Liver (tissue), 9 donors: ENCODE results near the gene ROBO2. TPM values are rescaled to one million over a fixed set of nuclear protein-coding genes. Genes with fewer than 3 reads are reported as not detected.

Experiments
- DNase-seq: peaks from one replicate; pipeline ENCODE4 v3.0.0-alpha.2; 2017; ENCODE audit warnings: low spot score
- H3K27ac ChIP-seq, 2 donors: one replicate each; pipeline ENCODE4 v1.7.0; 2013; ENCODE audit warnings: inconsistent platforms in 2 of 2, low read length in 2 of 2, control low read depth in 1 of 2, low read depth in 1 of 2, mild to moderate bottlenecking in 1 of 2
- H3K27me3 ChIP-seq, 4 donors: one replicate each; pipeline versions ENCODE4 v1.6.1 to v1.7.0; 2013; ENCODE audit warnings: low read length in 3 of 4, inconsistent platforms in 1 of 4, mild to moderate bottlenecking in 1 of 4, moderate library complexity in 1 of 4; ENCODE audit not compliant: control insufficient read depth in 4 of 4, insufficient read depth in 4 of 4
- H3K36me3 ChIP-seq, 4 donors: one replicate each; pipeline versions ENCODE4 v1.6.1 to v1.7.0; 2013; ENCODE audit warnings: low read length in 3 of 4, mild to moderate bottlenecking in 3 of 4, low read depth in 1 of 4, moderate library complexity in 1 of 4; ENCODE audit not compliant: control insufficient read depth in 4 of 4, insufficient read depth in 3 of 4
- H3K4me1 ChIP-seq, 4 donors: one replicate each; pipeline versions ENCODE4 v1.6.1 to v1.7.0; 2013; ENCODE audit warnings: low read length in 3 of 4, mild to moderate bottlenecking in 3 of 4, moderate library complexity in 1 of 4; ENCODE audit not compliant: control insufficient read depth in 4 of 4, insufficient read depth in 4 of 4
- H3K4me3 ChIP-seq, 3 donors: one replicate each; pipeline versions ENCODE4 v1.6.1 to v1.7.0; 2013; ENCODE audit warnings: low read length in 3 of 3, control low read depth in 1 of 3, low read depth in 1 of 3, mild to moderate bottlenecking in 1 of 3
- H3K9ac ChIP-seq, 2 donors: one replicate each; pipeline ENCODE4 v1.7.0; 2013; ENCODE audit warnings: low read length in 2 of 2, mild to moderate bottlenecking in 2 of 2, moderate library complexity in 2 of 2, control low read depth in 1 of 2, low read depth in 1 of 2
- H3K9me3 ChIP-seq, 4 donors: one replicate each; pipeline versions ENCODE4 v1.6.1 to v1.7.0; 2013; ENCODE audit warnings: low read length in 3 of 4; ENCODE audit not compliant: control insufficient read depth in 4 of 4
- EGR1 ChIP-seq, 2 donors: IDR thresholded peaks; 2 replicates each; pipeline ENCODE4 v1.6.1; 2016 to 2018; ENCODE audit warnings: antibody characterized with exemption in 2 of 2, low read depth in 2 of 2
- FOXA1 ChIP-seq: IDR thresholded peaks from 2 replicates; pipeline ENCODE4 v1.6.1; 2016; ENCODE audit warnings: antibody characterized with exemption
- HNF4A ChIP-seq, 2 donors: conservative IDR thresholded peaks; 2 replicates each; pipeline ENCODE4 v1.6.1; 2016; ENCODE audit warnings: antibody characterized with exemption in 2 of 2, mild to moderate bottlenecking in 2 of 2
- JUND ChIP-seq, 2 donors: IDR thresholded peaks; 2 replicates each; pipeline ENCODE4 v1.6.1; 2016; ENCODE audit warnings: antibody characterized with exemption in 2 of 2
- NR2F2 ChIP-seq: IDR thresholded peaks from 2 replicates; pipeline ENCODE4 v1.6.1; 2016; ENCODE audit warnings: antibody characterized with exemption
- RAD21 ChIP-seq, 2 donors: IDR thresholded peaks; 2 replicates each; pipeline ENCODE4 v1.6.1; 2016; ENCODE audit warnings: antibody characterized with exemption in 2 of 2, mild to moderate bottlenecking in 2 of 2
- WGBS: extraction: QIAGEN DNeasy Blood & Tissue Kit; methylation state at CpG from one replicate; pipeline ENCODE4 v1.1.7; 2013; 5-methylcytosine and 5-hydroxymethylcytosine counted together
- polyA plus RNA-seq, 2 donors: library from polyadenylated mRNA; stranded (reverse) in 1 of 2; unstranded in 1 of 2; fragments of 200-250 nt in 1 of 2; fragments of >200 nt in 1 of 2; fragmentation: Nextera tagmentation in 1 of 2; extraction: Ambion mirVana in 1 of 2; gene quantifications; one replicate each; pipeline versions ENCODE4 v1.2.1 to v1.2.3, GENCODE V29; 2013 to 2015
- total RNA-seq, 2 donors: library from RNA; depleted of rRNA; stranded (reverse); fragments of >200 nt; gene quantifications; one replicate each; pipeline ENCODE4 v1.2.3, GENCODE V29; 2014
- TF ChIP-seq, protein P1 (sequence below): fragments of 150-350 bp; IDR thresholded peaks from 2 replicates; pipeline ENCODE4 v1.5.1; 2017; ENCODE audit warnings: improper control_type of control experiment, low read depth, low read length; ENCODE audit not compliant: missing input control
- TF ChIP-seq, protein P2 (sequence below): IDR thresholded peaks from 2 replicates; pipeline ENCODE4 v1.6.1; 2016; ENCODE audit warnings: antibody characterized with exemption
- donor health status: healthy.
- donor health status: healthy.
- donor health status: healthy.
- donor health status: healthy.
- donor health status: healthy.

ROBO2 gene
- total and polyA plus RNA-seq, 4 donors = 0.22 to 19.4 (median 1.1) TPM

DNA sequence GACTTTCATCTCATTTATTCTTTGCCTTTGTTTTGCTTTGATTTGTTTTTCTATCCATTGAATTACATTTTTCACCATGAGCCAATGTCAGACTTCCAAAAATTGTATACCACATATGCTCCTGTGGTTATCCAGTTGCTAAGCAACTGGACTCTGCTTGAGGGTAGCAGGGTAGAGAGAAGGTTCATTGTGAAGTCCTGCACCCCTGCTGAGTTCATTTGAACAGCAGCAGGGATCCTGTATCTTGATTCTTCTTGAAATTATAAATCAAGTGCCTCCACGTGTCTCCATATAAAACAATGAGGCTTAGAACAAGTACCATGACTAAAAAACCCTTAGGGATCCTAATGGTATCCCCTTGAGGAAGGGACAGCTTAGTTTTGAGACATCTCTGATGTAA is 449.3 kb downstream of the ROBO2 start:
- no peak for DNase-seq

DNA sequence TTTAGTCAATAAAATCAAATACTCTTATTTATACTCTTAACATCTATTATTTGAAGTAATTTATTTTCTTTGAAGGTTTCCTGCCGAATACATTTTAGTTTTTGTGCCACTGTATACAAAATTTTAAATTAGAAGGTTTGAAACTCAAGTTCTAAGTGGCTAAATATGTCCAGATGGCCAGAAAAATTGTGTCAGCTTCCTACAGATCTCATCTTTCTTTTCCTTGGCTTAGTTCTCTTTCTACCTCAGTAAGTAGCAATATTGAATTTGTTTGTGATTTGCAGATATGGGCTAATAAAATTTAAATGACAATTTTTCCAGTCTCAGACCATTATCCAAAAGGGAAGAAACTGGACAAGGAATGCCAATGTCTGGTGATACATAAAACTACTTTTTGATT is 452.1 kb downstream of the ROBO2 start:
- Histone ChIP-seq H3K36me3 (no peaks in the 10 kb centered on the region), H3K4me1 (no peaks in the 10 kb centered on the region), H3K27me3 (no peaks in the 10 kb centered on the region), H3K9me3 (no peaks in the 10 kb centered on the region), H3K9ac (no peak overlapping the region), H3K4me3 (no peak overlapping the region), H3K27ac (no peak overlapping the region)
- DNase-seq = no peak
- TF ChIP-seq JUND (IDR thresholded peaks at IDR 0.05) (no peak), EGR1 (IDR thresholded peaks at IDR 0.05; ENCODE audit: low read depth in 2 of 2) (no peak), FOXA1 (no peak), HNF4A (conservative IDR thresholded peaks at IDR 0.05) (no peak), NR2F2 (no peak), RAD21 (IDR thresholded peaks at IDR 0.05) (no peak)
- TF ChIP-seq, protein P1, sequence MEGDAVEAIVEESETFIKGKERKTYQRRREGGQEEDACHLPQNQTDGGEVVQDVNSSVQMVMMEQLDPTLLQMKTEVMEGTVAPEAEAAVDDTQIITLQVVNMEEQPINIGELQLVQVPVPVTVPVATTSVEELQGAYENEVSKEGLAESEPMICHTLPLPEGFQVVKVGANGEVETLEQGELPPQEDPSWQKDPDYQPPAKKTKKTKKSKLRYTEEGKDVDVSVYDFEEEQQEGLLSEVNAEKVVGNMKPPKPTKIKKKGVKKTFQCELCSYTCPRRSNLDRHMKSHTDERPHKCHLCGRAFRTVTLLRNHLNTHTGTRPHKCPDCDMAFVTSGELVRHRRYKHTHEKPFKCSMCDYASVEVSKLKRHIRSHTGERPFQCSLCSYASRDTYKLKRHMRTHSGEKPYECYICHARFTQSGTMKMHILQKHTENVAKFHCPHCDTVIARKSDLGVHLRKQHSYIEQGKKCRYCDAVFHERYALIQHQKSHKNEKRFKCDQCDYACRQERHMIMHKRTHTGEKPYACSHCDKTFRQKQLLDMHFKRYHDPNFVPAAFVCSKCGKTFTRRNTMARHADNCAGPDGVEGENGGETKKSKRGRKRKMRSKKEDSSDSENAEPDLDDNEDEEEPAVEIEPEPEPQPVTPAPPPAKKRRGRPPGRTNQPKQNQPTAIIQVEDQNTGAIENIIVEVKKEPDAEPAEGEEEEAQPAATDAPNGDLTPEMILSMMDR = no peak
- WGBS = 67% methylated on average over 1 of the region's 1 CpG

More for the DNA sequence above, 449.3 kb downstream of the ROBO2 start:
- 73% methylated on average over 1 of the region's 1 CpG for WGBS
- H3K27me3 ChIP-seq = no peaks in the 10 kb centered on the region
- no peak overlapping the region for H3K4me3 ChIP-seq
- no peaks in the 10 kb centered on the region for H3K36me3 ChIP-seq
- TF ChIP-seq, protein P1 = no peak
- H3K9ac ChIP-seq = no peak overlapping the region
- no peaks in the 10 kb centered on the region for H3K4me1 ChIP-seq
- no peak overlapping the region for H3K27ac ChIP-seq
- peaks cover 0 to 4% (median 0%) of the 10 kb centered on the region in 4 donors for H3K9me3 ChIP-seq

DNA sequence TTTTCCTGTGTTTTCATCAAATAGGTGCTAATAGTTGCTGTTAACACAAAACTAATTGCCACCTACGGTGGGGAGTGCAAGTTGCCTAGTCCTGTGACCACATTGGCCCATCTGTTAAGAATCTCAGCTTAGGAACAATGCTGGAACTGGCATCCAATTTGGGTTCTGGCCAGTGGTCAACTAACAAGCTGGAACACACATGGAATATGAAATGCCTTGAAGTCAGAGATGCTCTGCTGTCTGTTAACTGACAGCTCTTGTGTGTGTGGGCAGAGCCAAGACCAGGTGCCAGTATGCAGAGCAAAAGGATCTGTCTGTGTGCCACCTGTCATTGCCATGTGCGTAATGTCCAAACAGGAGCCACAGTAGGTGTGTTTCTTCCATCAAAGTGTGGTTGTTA is 460.8 kb downstream of the ROBO2 start:
- WGBS = 76% methylated on average over 2 of the region's 2 CpGs
- no peak overlapping the region for H3K9ac ChIP-seq

More for the DNA sequence above, 460.8 kb downstream of the ROBO2 start:
- DNase-seq = no peak
- no peaks in the 10 kb centered on the region for H3K4me1 ChIP-seq
- no peaks in the 10 kb centered on the region for H3K36me3 ChIP-seq
- H3K4me3 ChIP-seq = no peak overlapping the region
- TF ChIP-seq, protein P2, sequence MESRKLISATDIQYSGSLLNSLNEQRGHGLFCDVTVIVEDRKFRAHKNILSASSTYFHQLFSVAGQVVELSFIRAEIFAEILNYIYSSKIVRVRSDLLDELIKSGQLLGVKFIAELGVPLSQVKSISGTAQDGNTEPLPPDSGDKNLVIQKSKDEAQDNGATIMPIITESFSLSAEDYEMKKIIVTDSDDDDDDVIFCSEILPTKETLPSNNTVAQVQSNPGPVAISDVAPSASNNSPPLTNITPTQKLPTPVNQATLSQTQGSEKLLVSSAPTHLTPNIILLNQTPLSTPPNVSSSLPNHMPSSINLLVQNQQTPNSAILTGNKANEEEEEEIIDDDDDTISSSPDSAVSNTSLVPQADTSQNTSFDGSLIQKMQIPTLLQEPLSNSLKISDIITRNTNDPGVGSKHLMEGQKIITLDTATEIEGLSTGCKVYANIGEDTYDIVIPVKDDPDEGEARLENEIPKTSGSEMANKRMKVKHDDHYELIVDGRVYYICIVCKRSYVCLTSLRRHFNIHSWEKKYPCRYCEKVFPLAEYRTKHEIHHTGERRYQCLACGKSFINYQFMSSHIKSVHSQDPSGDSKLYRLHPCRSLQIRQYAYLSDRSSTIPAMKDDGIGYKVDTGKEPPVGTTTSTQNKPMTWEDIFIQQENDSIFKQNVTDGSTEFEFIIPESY = no peak
- TF ChIP-seq, protein P1 = no peak
- H3K27me3 ChIP-seq = no peaks in the 10 kb centered on the region
- no peaks in the 10 kb centered on the region for H3K9me3 ChIP-seq
- H3K27ac ChIP-seq = no peak overlapping the region
